Pancreas (tissue), 10 donors: ENCODE data around the gene C5orf63. TPM values are rescaled to one million over a fixed set of nuclear protein-coding genes. Genes with fewer than 3 reads are reported as not detected.

Experiments
- ATAC-seq, 4 donors: fragments of 200-7000 bp; cut with Tn5 transposase; one replicate each; pipeline versions ENCODE4 v1.8.0 to v1.9.1; 2020; ENCODE audit warnings: mild to moderate bottlenecking in 4 of 4, moderate library complexity in 4 of 4
- DNase-seq, 6 donors: peaks; one replicate each; pipeline ENCODE4 v3.0.0-alpha.2; 2020
- FAIRE-seq: peaks from 2 replicates; lab custom pipeline; 2012; peaks lifted over from hg19 to GRCh38; lab: Jason Lieb, UNC
- H3K27ac ChIP-seq, 4 donors: fragments of 200-600 bp; sonication (generic); 1 replicate in 3 of 4; 2 replicates in 1 of 4; pipeline versions ENCODE4 v1.5.0 to v1.8.0; 2020
- H3K27me3 ChIP-seq, 4 donors: fragments of 200-600 bp; one replicate each; pipeline ENCODE4 v1.8.0; 2021
- H3K36me3 ChIP-seq, 3 donors: fragments of 200-600 bp; sonication (generic) in 1 of 3; one replicate each; pipeline versions ENCODE4 v1.5.0 to v1.8.0; 2020 to 2021
- H3K4me1 ChIP-seq, 3 donors: fragments of 200-600 bp; one replicate each; pipeline ENCODE4 v1.8.0; 2021
- H3K4me3 ChIP-seq, 4 donors: fragments of 200-600 bp; sonication (generic) in 2 of 4; one replicate each; pipeline versions ENCODE4 v1.5.0 to v1.8.0; 2020 to 2021
- H3K9me3 ChIP-seq, 4 donors: fragments of 200-600 bp; one replicate each; pipeline ENCODE4 v1.8.0; 2021
- CTCF ChIP-seq, 4 donors: fragments of 200-600 bp; sonication (generic) in 3 of 4; IDR thresholded peaks; one replicate each; pipeline versions ENCODE4 v1.5.0 to v1.8.0; 2021; ENCODE audit warnings: antibody characterized with exemption in 4 of 4
- WGBS, 2 donors: extraction: QIAGEN DNeasy Blood & Tissue Kit; methylation state at CpG; one replicate each; pipeline ENCODE4 v1.1.7; 2013; 5-methylcytosine and 5-hydroxymethylcytosine counted together
- intact Hi-C, 3 donors: fragments of 100-400 bp; cut with DNase I; formaldehyde crosslinking; loops; one replicate each; pipeline versions ENCODE4 v1.11.1 to v1.14.2; 2022
- polyA plus RNA-seq, 2 donors: library from polyadenylated mRNA; stranded (reverse); fragments of 200-250 nt; gene quantifications; one replicate each; pipeline ENCODE4 v1.2.3, GENCODE V29; 2013
- total RNA-seq, 6 donors: library from RNA; stranded (reverse); fragmentation: NEBNext Ultra II Directional in 4 of 6; extraction: Animal tissue kit (Norgen Biotek cat#: 25700) in 4 of 6; gene quantifications; one replicate each; pipeline versions ENCODE4 v1.2.1 to v1.2.4, GENCODE V29; 2021 to 2023
- donor health status: healthy with polysubstance abuse.
- donor health status: DM: no; HTN: no; CAD: no; lungs with moderate emphysema.
- donor health status: DM: no; HTN: no; CAD: no.
- donor health status: control.
- donor health status: control.
- donor health status: Bipolar disorder and iron deficiency.
- donor health status: DM: yes; HTN: yes; CAD: no.
- donor health status: DM: no; HTN: no; CAD: no.
- donor health status: DM: no; HTN: no; CAD: no.
- donor health status: DM: yes; HTN: yes; CAD: no.

The C5orf63 gene
- total and polyA plus RNA-seq, 8 donors: 1.6 to 8.8 (median 3.5) TPM

- H3K27ac ChIP-seq: peak overlapping the region; percentile 8 to 60 (median 50)
These were observed 69.4 kb downstream of the C5orf63 start for GRCh38 chr5:127003798-127004495.

GRCh38 chr5:127002390-127002789 is 70.9 kb downstream of the C5orf63 start:
- H3K27me3 ChIP-seq: no peaks in the 10 kb centered on the region
- intact Hi-C loops: no loop called here
- no peaks in the 10 kb centered on the region for H3K36me3 ChIP-seq
- 40 to 52% methylated on average over 3 of the region's 3 CpGs for WGBS, 2 donors
- H3K9me3 ChIP-seq: no peaks in the 10 kb centered on the region
- DNase-seq (no peak), FAIRE-seq (no peak), ATAC-seq (peak in 1 of 4 donors; percentile 23)
- no peak for TF ChIP-seq CTCF (IDR thresholded peaks at IDR 0.05)
- peaks cover 0 to 7% (median 4%) of the 10 kb centered on the region in 3 donors for H3K4me1 ChIP-seq
- H3K4me3 ChIP-seq: no peak overlapping the region
- H3K27ac ChIP-seq: peak overlapping the region in 3 of 4 donors; percentile 5 to 51 (median 29)

More at GRCh38 chr5:127003798-127004495, 69.4 kb downstream of the C5orf63 start:
- no peaks in the 10 kb centered on the region for H3K27me3 ChIP-seq
- H3K4me3 ChIP-seq: no peak overlapping the region
- FAIRE-seq: no peak
- ATAC-seq: peak; percentile 88 to 91 (median 88)
- H3K4me1 ChIP-seq: peaks cover 0 to 7% (median 4%) of the 10 kb centered on the region in 3 donors
- no peaks in the 10 kb centered on the region for H3K9me3 ChIP-seq
- no peak for TF ChIP-seq CTCF (IDR thresholded peaks at IDR 0.05)
- DNase-seq: peak in 1 of 6 donors; percentile 18
- intact Hi-C loops: no loop called here
- H3K36me3 ChIP-seq: no peaks in the 10 kb centered on the region
- WGBS, 2 donors: 34% methylated on average over 7 of the region's 7 CpGs

GRCh38 chr5:127001621-127002296 is 71.5 kb downstream of the C5orf63 start:
- WGBS, 2 donors: 66 to 67% methylated on average over 4 of the region's 4 CpGs
- no peak for TF ChIP-seq CTCF (IDR thresholded peaks at IDR 0.05)
- no peak for DNase-seq
- no peak overlapping the region for H3K4me3 ChIP-seq
- no peak for FAIRE-seq
- peaks cover 0 to 7% (median 4%) of the 10 kb centered on the region in 3 donors for H3K4me1 ChIP-seq
- intact Hi-C loops: no loop called here
- no peaks in the 10 kb centered on the region for H3K9me3 ChIP-seq
- H3K36me3 ChIP-seq: no peaks in the 10 kb centered on the region
- H3K27ac ChIP-seq: peak overlapping the region in 1 of 4 donors; percentile 51
- peak in 1 of 4 donors; percentile 10 for ATAC-seq
- H3K27me3 ChIP-seq: no peaks in the 10 kb centered on the region

Other genes with a start within 250 kb of the C5orf63 start
- gene MARCHF3, start 42.9 kb downstream of the C5orf63 start, total RNA-seq: 1 to 10 TPM; 3.3 to 7.5 (median 3.9) TPM
- gene MARCHF3, start 42.9 kb downstream of the C5orf63 start, polyA plus RNA-seq: 1 to 10 TPM; 2.8 to 4.9 TPM
- under 1 TPM; 0.03 to 0.59 (median 0.10) TPM for gene MEGF10, start 217.3 kb upstream of the C5orf63 start, total RNA-seq
- under 1 TPM in 1 of 2 donors, not detected in 1; 0.02 TPM for gene MEGF10, start 217.3 kb upstream of the C5orf63 start, polyA plus RNA-seq